Measurements from ENCODE around the gene OR10A5. TPM values are rescaled to one million over a fixed set of nuclear protein-coding genes. Genes with fewer than 3 reads are reported as not detected.
"Not testable (repeated sequence)": the region's sequence is repeated elsewhere in the genome, so short reads cannot be mapped to it uniquely, and the experiment has no call there.

Gene OR10A5, protein sequence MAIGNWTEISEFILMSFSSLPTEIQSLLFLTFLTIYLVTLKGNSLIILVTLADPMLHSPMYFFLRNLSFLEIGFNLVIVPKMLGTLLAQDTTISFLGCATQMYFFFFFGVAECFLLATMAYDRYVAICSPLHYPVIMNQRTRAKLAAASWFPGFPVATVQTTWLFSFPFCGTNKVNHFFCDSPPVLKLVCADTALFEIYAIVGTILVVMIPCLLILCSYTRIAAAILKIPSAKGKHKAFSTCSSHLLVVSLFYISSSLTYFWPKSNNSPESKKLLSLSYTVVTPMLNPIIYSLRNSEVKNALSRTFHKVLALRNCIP
- polyA plus RNA-seq (2014; cell fraction: cytosol; rRNA removed), result not detected in 2 replicates
- not detected in 2 replicates for polyA plus RNA-seq (2014; cell fraction: nucleus; rRNA removed)

GRCh38 chr11:6845383-6845782 lies at the start of gene OR10A5:
TSS of gene OR10A5 (plus strand) at chr11:6845683. CDS start at chr11:6845683, 0 bp downstream.
- DNase-seq (ENCODE audit: low spot score), result no peak

GRCh38 chr11:6799402-6799801 lies 46.1 kb upstream of the OR10A5 start, which contains the start of gene OR6A2:
TSS of gene OR6A2 (minus strand) at chr11:6799689. CDS start at chr11:6795708, 3,981 bp downstream.
- DNase-seq (ENCODE audit: low spot score), result no peak

GRCh38 chr11:6801075-6801474 lies 44.4 kb upstream of the OR10A5 start:
- DNase-seq (ENCODE audit: low spot score), result not testable (repeated sequence)

DNA sequence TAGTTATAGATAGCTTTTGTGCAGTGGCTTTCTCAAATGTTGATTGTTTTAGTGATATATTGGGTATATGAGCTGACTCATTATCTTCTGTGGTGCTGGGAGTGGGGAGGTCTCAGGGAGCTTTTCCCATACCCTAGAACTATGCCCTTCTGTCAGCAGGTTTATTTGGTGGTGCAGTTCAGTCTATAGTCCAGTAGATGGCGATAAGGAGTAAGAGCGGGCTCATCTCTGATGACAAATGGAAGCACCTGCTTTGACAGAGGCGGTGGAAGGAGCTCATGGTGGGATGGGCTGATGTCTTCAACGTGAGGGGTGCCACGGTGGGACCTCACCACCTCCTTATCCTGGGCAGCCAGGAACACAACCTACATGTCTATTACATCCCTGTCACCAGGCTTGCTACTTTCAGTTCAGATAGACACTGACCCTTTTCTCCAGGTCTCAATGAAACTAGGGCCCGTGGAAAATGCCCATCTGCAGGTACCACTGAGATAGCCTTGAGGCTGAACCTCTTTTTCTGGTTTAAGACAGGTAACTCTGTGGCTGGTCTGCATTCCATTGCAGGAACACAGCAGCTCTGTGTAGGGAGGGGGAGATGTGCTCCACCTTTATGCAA lies 33.0 kb upstream of the OR10A5 start:
- DNase-seq (ENCODE audit: low spot score), result peak; percentile 47

DNA sequence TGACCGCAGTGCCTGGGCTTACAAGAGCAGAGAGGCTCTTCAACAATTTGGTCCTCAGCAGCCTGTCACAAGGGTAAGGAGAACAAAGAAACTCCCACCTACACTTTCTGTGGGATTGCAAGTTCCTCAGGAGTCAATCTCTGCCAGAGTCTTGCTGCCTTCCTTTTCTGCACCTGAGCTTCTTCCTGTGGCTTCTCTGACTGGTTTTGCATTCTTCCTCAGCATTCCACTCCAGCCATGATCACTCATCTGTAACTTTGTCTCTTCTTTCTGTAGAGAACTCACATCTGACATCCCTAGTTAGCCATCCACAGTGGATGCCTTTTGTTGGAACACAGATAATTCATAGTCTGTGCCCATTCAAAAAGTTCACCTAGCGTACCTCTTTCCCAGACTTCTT lies 31.8 kb upstream of the OR10A5 start:
- no peak for DNase-seq (ENCODE audit: low spot score)

DNA sequence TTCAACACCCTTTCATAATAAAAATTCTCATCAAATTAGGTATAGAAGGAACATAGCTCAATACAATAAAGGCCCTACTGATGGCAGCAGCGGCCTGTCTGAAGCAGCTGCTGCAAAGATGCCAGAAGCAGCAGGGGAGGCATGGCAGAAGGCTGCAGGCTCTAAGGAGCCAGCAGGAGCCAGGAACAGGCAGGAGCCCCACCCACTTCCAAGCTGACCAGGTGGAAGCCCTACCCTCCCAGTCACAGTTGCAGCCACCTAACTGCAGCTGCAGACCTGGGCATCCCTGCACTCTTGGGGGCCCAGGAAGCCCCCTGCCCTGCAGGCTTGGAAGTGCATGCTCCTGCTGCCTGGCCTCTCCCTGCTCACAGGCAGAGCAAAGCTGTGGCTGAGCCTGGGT lies 27.8 kb upstream of the OR10A5 start:
- DNase-seq (ENCODE audit: low spot score), result peak; percentile 16

- DNase-seq (ENCODE audit: low spot score), result no peak
These were observed 26.5 kb upstream of the OR10A5 start for GRCh38 chr11:6818967-6819366.

- DNase-seq (ENCODE audit: low spot score), result no peak
These were observed 21.2 kb upstream of the OR10A5 start for GRCh38 chr11:6824136-6824823.

GRCh38 chr11:6825231-6825744 lies 20.2 kb upstream of the OR10A5 start:
- no peak for DNase-seq (ENCODE audit: low spot score)

- no peak for DNase-seq (ENCODE audit: low spot score)
These were observed 17.4 kb upstream of the OR10A5 start for GRCh38 chr11:6828103-6828502.

DNA sequence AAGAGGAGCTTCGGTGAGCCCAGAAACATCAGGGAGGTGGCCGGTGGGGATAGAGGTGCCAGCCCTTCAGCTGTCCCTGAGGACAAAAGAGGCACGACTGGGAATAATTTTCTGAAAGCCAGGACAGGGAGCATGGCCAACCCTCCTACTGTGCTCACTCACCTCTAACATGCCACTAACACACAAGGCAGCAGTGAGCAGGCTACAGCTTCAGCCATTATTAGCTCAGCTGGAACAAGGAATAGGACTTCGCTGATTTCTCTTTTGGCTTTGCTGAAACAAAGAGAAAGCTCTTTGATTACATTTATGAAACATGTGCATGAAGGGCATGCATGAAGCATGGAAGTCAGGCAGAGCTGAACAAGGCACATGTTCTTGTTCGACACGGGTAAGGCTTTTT lies 12.1 kb upstream of the OR10A5 start:
- DNase-seq (ENCODE audit: low spot score), result no peak

DNA sequence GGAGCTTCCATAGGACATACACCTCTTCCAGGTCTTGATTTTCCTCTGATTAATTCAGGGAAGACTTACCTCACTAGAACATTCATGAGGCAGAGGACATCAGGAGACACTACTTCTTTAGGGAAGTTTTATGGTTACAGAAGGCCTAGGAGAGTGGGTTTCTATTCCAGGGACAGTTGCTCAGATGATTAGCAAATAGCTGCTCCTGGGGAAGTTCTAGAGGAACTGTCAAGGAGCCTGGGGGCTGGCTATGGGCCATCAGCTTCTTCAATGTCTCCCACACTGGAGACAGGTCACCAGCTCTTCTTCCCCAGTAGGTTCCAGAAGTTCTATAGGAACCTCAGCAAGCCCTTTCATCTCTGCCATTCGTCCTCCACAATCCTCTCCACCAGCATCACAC lies 11.5 kb upstream of the OR10A5 start:
- DNase-seq (ENCODE audit: low spot score), result no peak

- DNase-seq (ENCODE audit: low spot score), result no peak
These were observed 3.8 kb upstream of the OR10A5 start for GRCh38 chr11:6841694-6842093.

DNA sequence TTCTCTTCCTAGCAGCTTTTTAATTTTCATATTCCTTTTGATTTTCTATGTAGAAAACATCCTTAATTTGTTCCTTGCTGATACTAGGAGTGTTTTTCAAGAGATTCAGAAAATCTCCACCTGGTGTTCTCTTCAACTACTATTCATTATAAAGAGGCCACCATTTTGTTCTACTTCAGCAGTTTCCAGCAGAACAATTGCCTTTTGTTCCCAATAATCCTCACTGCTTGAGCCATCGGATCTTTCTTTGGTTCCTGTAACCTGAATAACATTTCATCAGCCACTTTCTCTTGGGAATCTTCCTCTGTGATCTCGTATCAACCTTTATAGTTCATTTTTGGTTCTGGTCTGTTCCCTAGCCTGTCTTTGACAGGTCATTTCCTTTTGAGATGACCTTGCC lies 1.8 kb upstream of the OR10A5 start:
- no peak for DNase-seq (ENCODE audit: low spot score)

GRCh38 chr11:6844356-6844755 lies 1.1 kb upstream of the OR10A5 start:
- no peak for DNase-seq (ENCODE audit: low spot score)

DNA sequence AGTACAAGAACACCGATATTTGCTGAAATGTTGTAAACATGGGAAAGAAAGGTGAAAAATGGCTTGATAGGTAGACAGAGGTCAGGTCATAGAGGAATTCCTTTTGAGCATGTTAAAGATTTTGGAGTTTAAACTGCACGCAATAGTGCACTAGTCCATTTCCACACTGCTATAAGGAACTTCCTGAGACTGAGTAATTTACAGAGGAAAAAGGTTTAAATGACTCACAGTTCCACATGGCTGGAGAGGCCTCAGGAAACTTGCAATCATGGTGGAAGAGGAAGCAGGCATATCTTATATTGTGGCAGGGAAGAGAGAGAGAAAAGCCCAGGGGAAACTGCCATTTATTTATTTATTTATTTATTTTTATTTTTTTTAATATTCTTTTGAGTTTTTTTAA lies 5.0 kb downstream of the OR10A5 start:
- DNase-seq (ENCODE audit: low spot score), result no peak

- not testable (repeated sequence) for DNase-seq (ENCODE audit: low spot score)
These were observed 9.3 kb downstream of the OR10A5 start for GRCh38 chr11:6854801-6855200.

GRCh38 chr11:6855971-6856541 lies 10.6 kb downstream of the OR10A5 start:
- no peak for DNase-seq (ENCODE audit: low spot score)

GRCh38 chr11:6856871-6857270 lies 11.4 kb downstream of the OR10A5 start:
- DNase-seq (ENCODE audit: low spot score), result no peak

DNA sequence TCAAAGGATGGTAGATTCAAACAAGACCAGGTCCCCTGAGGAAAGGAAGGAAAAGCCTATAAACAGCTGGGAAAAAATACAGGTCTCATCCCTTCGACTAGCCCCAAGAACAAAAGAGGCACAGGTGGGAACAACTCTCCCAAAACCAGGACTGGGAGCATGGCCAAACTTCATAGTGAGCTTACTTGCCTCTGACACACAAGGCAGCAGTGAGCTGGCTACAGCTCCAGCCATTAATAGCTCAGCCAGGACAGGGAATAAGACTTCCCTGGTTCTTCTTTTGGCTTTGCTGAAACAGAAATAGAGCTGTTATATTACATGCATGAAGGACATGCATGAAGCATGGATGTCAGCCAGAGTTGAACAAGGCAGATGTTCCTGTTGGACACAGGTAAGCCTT lies 17.5 kb downstream of the OR10A5 start, which contains the start of gene OR10A2:
OR10A2 (plus strand) TSS at position 97 of the 400 bp plus-strand sequence. CDS start 6,698 bp downstream, outside the sequence.
- no peak for DNase-seq (ENCODE audit: low spot score)

DNA sequence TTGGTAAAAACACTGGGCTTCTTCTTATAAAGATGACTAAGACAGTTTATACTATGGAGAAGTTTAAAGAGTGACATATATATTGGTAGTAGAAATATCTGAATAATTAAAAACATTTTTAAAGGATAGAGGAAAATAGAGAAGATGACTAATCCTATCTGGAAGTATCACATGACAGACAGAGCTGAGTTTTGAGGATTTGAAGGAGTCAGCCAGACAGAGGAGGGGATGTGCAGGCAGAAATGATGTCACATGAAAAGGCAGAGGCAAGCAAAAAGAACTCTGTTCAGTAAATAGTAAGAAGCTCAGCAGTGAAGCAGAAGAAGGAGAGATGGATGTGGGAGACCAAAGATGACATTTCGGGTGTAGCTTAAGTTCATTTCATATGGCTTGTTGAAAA lies 19.0 kb downstream of the OR10A5 start:
- no peak for DNase-seq (ENCODE audit: low spot score)

- DNase-seq (ENCODE audit: low spot score), result no peak
These were observed 25.8 kb downstream of the OR10A5 start for GRCh38 chr11:6871278-6871677.
